IMR-90 (cell line): ENCODE data around the gene HOXC13. TPM values are rescaled to one million over a fixed set of nuclear protein-coding genes. Genes with fewer than 3 reads are reported as not detected.

Experiments
- ATAC-seq: fragments of 200-7000 bp; cut with Tn5 transposase; 2 replicates; pipeline ENCODE4 v1.9.1; 2020; ENCODE audit warnings: low read depth, mild to moderate bottlenecking, moderate library complexity
- BruUV-seq: library from RNA; stranded (reverse); fragments of 400-500 nt; replicated peaks from 2 replicates; lab custom pipeline; 2021; lab: Mats Ljungman, UMichigan
- CTCF ChIA-PET: fragments of 300-600 bp; formaldehyde crosslinking; extraction: SDS; loops from one replicate; lab custom pipeline; 2021; ENCODE audit warnings: antibody characterized with exemption; lab: Yijun Ruan, JAX
- POLR2A ChIA-PET: fragments of 300-600 bp; sonication (Branson Sonifier 250); formaldehyde crosslinking; loops from one replicate; lab custom pipeline; 2022; ENCODE audit warnings: antibody characterized with exemption; ENCODE audit not compliant: unreplicated experiment; lab: Charles Lee
- DNase-seq: peaks from one replicate; pipeline ENCODE4 v3.0.0; 2013
- H2AFZ ChIP-seq: replicated peaks from 2 replicates; pipeline ENCODE3; 2013; ENCODE audit warnings: low read length, mild to moderate bottlenecking; ENCODE audit not compliant: poor library complexity
- H2AK5ac ChIP-seq: 2 replicates; pipeline ENCODE4 v1.6.1; 2013; ENCODE audit warnings: low read depth, low read length, inconsistent platforms
- H2AK9ac ChIP-seq: replicated peaks from 2 replicates; pipeline ENCODE3; 2013; ENCODE audit warnings: mild to moderate bottlenecking, low read depth, low read length, moderate library complexity; ENCODE audit not compliant: poor library complexity
- H2BK120ac ChIP-seq: 2 replicates; pipeline ENCODE4 v1.6.1; 2013; ENCODE audit warnings: low read depth, low read length, inconsistent platforms
- H2BK15ac ChIP-seq: 3 replicates; pipeline ENCODE4 v1.6.1; 2013; ENCODE audit warnings: low read depth, low read length, inconsistent platforms
- H2BK20ac ChIP-seq: 2 replicates; pipeline ENCODE4 v1.6.1; 2013; ENCODE audit warnings: low read depth, mild to moderate bottlenecking, inconsistent platforms, low read length, moderate library complexity
- H2BK5ac ChIP-seq: 2 replicates; pipeline ENCODE4 v1.6.1; 2013; ENCODE audit warnings: mild to moderate bottlenecking, low read depth, low read length, inconsistent platforms; ENCODE audit not compliant: poor library complexity, severe bottlenecking
- H3K14ac ChIP-seq: replicated peaks from 2 replicates; pipeline ENCODE4 v1.6.1; 2013; ENCODE audit warnings: low read depth, low read length, inconsistent platforms
- H3K18ac ChIP-seq: 2 replicates; pipeline ENCODE4 v1.6.1; 2013; ENCODE audit warnings: low read depth, low read length, control low read depth
- H3K23ac ChIP-seq: 2 replicates; pipeline ENCODE4 v1.6.1; 2013; ENCODE audit warnings: low read depth, low read length, inconsistent platforms
- H3K27ac ChIP-seq: 2 replicates; pipeline ENCODE4 v1.5.1; 2013; ENCODE audit warnings: mild to moderate bottlenecking, control low read depth, low read length; ENCODE audit not compliant: insufficient read depth
- H3K27me3 ChIP-seq: 2 replicates; pipeline ENCODE4 v1.6.1; 2013; ENCODE audit warnings: low read length; ENCODE audit not compliant: control insufficient read depth, insufficient read depth
- H3K36me3 ChIP-seq: 2 replicates; pipeline ENCODE4 v1.6.1; 2013; ENCODE audit warnings: low read length, mixed read lengths; ENCODE audit not compliant: control insufficient read depth, insufficient read depth
- H3K4ac ChIP-seq: 2 replicates; pipeline ENCODE4 v1.6.1; 2013; ENCODE audit warnings: low read depth, low read length, inconsistent platforms
- H3K4me1 ChIP-seq: 2 replicates; pipeline ENCODE4 v1.6.1; 2013; ENCODE audit warnings: low read length, mixed read lengths; ENCODE audit not compliant: control insufficient read depth, insufficient read depth
- H3K4me2 ChIP-seq: 2 replicates; pipeline ENCODE4 v1.6.1; 2013; ENCODE audit warnings: low read depth, mild to moderate bottlenecking, control low read depth, low read length, moderate library complexity
- H3K4me3 ChIP-seq: 2 replicates; pipeline ENCODE4 v1.5.1; 2013; ENCODE audit warnings: low read depth, mild to moderate bottlenecking, control low read depth, low read length, moderate library complexity; ENCODE audit not compliant: insufficient read depth
- H3K56ac ChIP-seq: 2 replicates; pipeline ENCODE4 v1.6.1; 2013; ENCODE audit warnings: low read length, inconsistent platforms; ENCODE audit not compliant: insufficient read depth; ENCODE audit errors: extremely low read depth
- H3K79me1 ChIP-seq, 2 experiments: 2 replicates each; pipeline ENCODE4 v1.6.1; 2013; ENCODE audit warnings: low read length in 2 of 2, inconsistent platforms in 1 of 2, low read depth in 1 of 2
- H3K9ac ChIP-seq: 2 replicates; pipeline ENCODE4 v1.6.1; 2013; ENCODE audit warnings: low read depth, low read length, control low read depth
- H3K9me1 ChIP-seq: 2 replicates; pipeline ENCODE4 v1.6.1; 2013; ENCODE audit warnings: low read length, inconsistent platforms; ENCODE audit not compliant: insufficient read depth
- H3K9me3 ChIP-seq: 2 replicates; pipeline ENCODE4 v1.6.1; 2013; ENCODE audit warnings: low read length; ENCODE audit not compliant: control insufficient read depth, insufficient read depth
- H4K20me1 ChIP-seq: 2 replicates; pipeline ENCODE4 v1.6.1; 2013; ENCODE audit warnings: low read length, inconsistent platforms; ENCODE audit not compliant: insufficient read depth
- H4K5ac ChIP-seq: 2 replicates; pipeline ENCODE4 v1.6.1; 2013; ENCODE audit warnings: mild to moderate bottlenecking, low read depth, low read length, control low read depth
- H4K8ac ChIP-seq, 2 experiments: 2 replicates each; pipeline ENCODE4 v1.6.1; 2013; ENCODE audit warnings: low read depth in 2 of 2, low read length in 2 of 2, control low read depth in 1 of 2, inconsistent platforms in 1 of 2
- H4K91ac ChIP-seq: 2 replicates; pipeline ENCODE4 v1.6.1; 2013; ENCODE audit warnings: low read depth, low read length, inconsistent platforms; ENCODE audit not compliant: insufficient read depth
- FOS ChIP-seq: fragments of 150-350 bp; IDR thresholded peaks from 2 replicates; pipeline ENCODE4 v1.6.1; 2016; ENCODE audit warnings: low read depth, low read length
- MAFK ChIP-seq: IDR thresholded peaks from 2 replicates; pipeline ENCODE4 v1.6.1; 2012; ENCODE audit warnings: low read depth, low read length, improper control_type of control experiment
- MAZ ChIP-seq: IDR thresholded peaks from 2 replicates; pipeline ENCODE4 v1.6.1; 2012; ENCODE audit warnings: low read depth, mild to moderate bottlenecking, low read length, improper control_type of control experiment, moderate library complexity, borderline replicate concordance
- MXI1 ChIP-seq: IDR thresholded peaks from 2 replicates; pipeline ENCODE4 v1.6.1; 2012; ENCODE audit warnings: low read depth, mild to moderate bottlenecking, low read length, moderate library complexity, borderline replicate concordance
- RAD21 ChIP-seq: IDR thresholded peaks from 2 replicates; pipeline ENCODE4 v1.6.1; 2012; ENCODE audit warnings: low read length, improper control_type of control experiment
- SMC3 ChIP-seq: fragments of 150-350 bp; IDR thresholded peaks from 2 replicates; pipeline ENCODE4 v1.6.1; 2016; ENCODE audit warnings: low read depth, mild to moderate bottlenecking, antibody characterized with exemption, low read length, moderate library complexity
- WGBS, 2 experiments: methylation state at CpG; one replicate each; pipeline versions ENCODE4 v1.1.5 to v1.1.7; 2013; ENCODE audit warnings: missing lambda C conversion rate in 2 of 2; ENCODE audit not compliant: insufficient read length in 1 of 2; ENCODE audit errors: extremely low coverage in 2 of 2; 5-methylcytosine and 5-hydroxymethylcytosine counted together
- dilution Hi-C: fragments of 300-500 bp; cut with HindIII; formaldehyde crosslinking; loops from one replicate; pipeline ENCODE4 v1.14.3; 2018; ENCODE audit warnings: low sequenced_read_pairs; ENCODE audit not compliant: unreplicated experiment
- in situ Hi-C: fragments of 300-500 bp; cut with MboI; formaldehyde crosslinking; loops from 3 replicates; pipeline ENCODE4 v1.14.3; 2019; ENCODE audit warnings: low sequenced_read_pairs, inconsistent platforms, mixed read lengths
- intact Hi-C: fragments of 100-400 bp; cut with micrococcal nuclease; formaldehyde crosslinking; loops from 2 replicates; pipeline ENCODE4 v1.10.0; 2022
- polyA plus RNA-seq, 3 experiments: library from polyadenylated mRNA; depleted of rRNA; stranded (reverse); fragments of >200 nt; gene quantifications; 2 replicates each; pipeline ENCODE4 v1.2.3, GENCODE V29; 2012; ENCODE audit warnings: low replicate concordance in 1 of 3
- total RNA-seq: library from RNA; depleted of rRNA; stranded (reverse); fragments of >200 nt; gene quantifications from 2 replicates; pipeline ENCODE4 v1.2.3, GENCODE V29; 2012
- TF ChIP-seq, protein P1 (sequence below): fragments of 150-350 bp; IDR thresholded peaks from 2 replicates; pipeline ENCODE4 v1.6.1; 2017; ENCODE audit warnings: mild to moderate bottlenecking, antibody characterized with exemption, low read length, low read depth
- TF ChIP-seq, protein P2 (sequence below): conservative IDR thresholded peaks from 2 replicates; pipeline ENCODE4 v1.5.1; 2012; ENCODE audit warnings: mild to moderate bottlenecking, low read depth, low read length, improper control_type of control experiment
- TF ChIP-seq, protein P3 (sequence below): fragments of 150-350 bp; IDR thresholded peaks from 2 replicates; pipeline ENCODE4 v1.6.1; 2016; ENCODE audit warnings: low read depth, mild to moderate bottlenecking, low read length, moderate library complexity, borderline replicate concordance

Gene HOXC13
- total and polyA plus RNA-seq, 2 of the 4 experiments (the other 2 are of a cell fraction), result not detected

DNA sequence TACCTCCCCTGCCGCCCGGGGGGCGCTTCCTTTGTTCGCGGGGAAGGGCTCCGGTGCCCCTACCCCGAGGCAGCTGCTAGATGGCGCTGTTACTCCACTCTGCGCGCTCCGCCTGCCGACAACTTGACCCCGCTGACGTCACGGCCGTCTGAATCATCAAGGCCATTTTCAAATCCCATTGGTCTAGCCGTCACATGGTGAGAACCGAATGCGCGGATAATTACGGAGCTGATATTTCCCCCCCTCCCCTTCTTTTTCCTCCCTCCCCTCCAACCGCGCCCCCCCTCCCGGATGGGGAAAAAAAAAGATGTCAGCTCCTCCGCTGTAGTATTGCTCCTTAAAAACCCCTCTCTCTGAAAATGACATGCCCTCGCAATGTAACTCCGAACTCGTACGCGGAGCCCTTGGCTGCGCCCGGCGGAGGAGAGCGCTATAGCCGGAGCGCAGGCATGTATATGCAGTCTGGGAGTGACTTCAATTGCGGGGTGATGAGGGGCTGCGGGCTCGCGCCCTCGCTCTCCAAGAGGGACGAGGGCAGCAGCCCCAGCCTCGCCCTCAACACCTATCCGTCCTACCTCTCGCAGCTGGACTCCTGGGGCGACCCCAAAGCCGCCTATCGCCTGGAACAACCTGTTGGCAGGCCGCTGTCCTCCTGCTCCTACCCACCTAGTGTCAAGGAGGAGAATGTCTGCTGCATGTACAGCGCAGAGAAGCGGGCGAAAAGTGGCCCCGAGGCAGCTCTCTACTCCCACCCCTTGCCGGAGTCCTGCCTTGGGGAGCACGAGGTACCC, 46.5 kb downstream of the HOXC13 start, which contains the start of gene HOXC10:
Gene HOXC10 (plus strand): TSS at position 246 of the 791 bp plus-strand sequence. CDS start 114 bp downstream, at position 360.
- no peak within 1 kb of the TSS for H2AK9ac ChIP-seq
- H3K56ac ChIP-seq, result no peak within 1 kb of the TSS
- H3K4me1 ChIP-seq, result 0 out of 2 replicates have a peak, but pooled peaks cover 2% of the 10 kb centered on the region
- no peak within 1 kb of the TSS for H3K4me3 ChIP-seq
- H4K8ac ChIP-seq, result no peak within 1 kb of the TSS
- H3K36me3 ChIP-seq, result no peaks in the 10 kb centered on the region
- H4K5ac ChIP-seq, result no peak within 1 kb of the TSS
- no peak within 1 kb of the TSS for H4K91ac ChIP-seq
- no peak within 1 kb of the TSS for H2BK20ac ChIP-seq
- H4K20me1 ChIP-seq, result no peaks in the 10 kb centered on the region
- no peak within 1 kb of the TSS for H3K9ac ChIP-seq
- no TSS peak for BruUV-seq
- H2BK120ac ChIP-seq, result no peak within 1 kb of the TSS
- dilution Hi-C loops, result no loop called here
- no peaks in the 10 kb centered on the region for H3K9me1 ChIP-seq
- no peak within 1 kb of the TSS for H3K14ac ChIP-seq
- H3K9me3 ChIP-seq, result peaks cover 6% of the 10 kb centered on the region
- H2AFZ ChIP-seq, result peak within 1 kb of the TSS; percentile 39
- DNase-seq (peak; percentile 75), ATAC-seq (0 out of 2 replicates have a peak, but pooled peaks have one; percentile 27)
- H2BK5ac ChIP-seq, result no peak within 1 kb of the TSS
- ChIA-PET POLR2A (no interaction called here), CTCF (interaction anchor here (0.6 to 1.3 kb wide), 4 partner anchors 15 to 241 kb away, joined by 3 to 9 read pairs (median 4); partner anchors contain the start of gene HOXC9)
- H3K4ac ChIP-seq, result no peak within 1 kb of the TSS
- H3K79me1 ChIP-seq, result no peaks in the 10 kb centered on the region
- H3K23ac ChIP-seq, result no peak within 1 kb of the TSS; the same call in 1 of the 2 replicates
- TF ChIP-seq, protein P1, sequence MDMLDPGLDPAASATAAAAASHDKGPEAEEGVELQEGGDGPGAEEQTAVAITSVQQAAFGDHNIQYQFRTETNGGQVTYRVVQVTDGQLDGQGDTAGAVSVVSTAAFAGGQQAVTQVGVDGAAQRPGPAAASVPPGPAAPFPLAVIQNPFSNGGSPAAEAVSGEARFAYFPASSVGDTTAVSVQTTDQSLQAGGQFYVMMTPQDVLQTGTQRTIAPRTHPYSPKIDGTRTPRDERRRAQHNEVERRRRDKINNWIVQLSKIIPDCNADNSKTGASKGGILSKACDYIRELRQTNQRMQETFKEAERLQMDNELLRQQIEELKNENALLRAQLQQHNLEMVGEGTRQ, result peak; percentile 81
- peak; percentile 22; the same call in 1 of the 2 replicates for TF ChIP-seq MAZ
- TF ChIP-seq, protein P2, sequence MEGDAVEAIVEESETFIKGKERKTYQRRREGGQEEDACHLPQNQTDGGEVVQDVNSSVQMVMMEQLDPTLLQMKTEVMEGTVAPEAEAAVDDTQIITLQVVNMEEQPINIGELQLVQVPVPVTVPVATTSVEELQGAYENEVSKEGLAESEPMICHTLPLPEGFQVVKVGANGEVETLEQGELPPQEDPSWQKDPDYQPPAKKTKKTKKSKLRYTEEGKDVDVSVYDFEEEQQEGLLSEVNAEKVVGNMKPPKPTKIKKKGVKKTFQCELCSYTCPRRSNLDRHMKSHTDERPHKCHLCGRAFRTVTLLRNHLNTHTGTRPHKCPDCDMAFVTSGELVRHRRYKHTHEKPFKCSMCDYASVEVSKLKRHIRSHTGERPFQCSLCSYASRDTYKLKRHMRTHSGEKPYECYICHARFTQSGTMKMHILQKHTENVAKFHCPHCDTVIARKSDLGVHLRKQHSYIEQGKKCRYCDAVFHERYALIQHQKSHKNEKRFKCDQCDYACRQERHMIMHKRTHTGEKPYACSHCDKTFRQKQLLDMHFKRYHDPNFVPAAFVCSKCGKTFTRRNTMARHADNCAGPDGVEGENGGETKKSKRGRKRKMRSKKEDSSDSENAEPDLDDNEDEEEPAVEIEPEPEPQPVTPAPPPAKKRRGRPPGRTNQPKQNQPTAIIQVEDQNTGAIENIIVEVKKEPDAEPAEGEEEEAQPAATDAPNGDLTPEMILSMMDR, result peak; percentile 61
- TF ChIP-seq SMC3, result peak; percentile 22; the same call in 1 of the 2 replicates
- TF ChIP-seq, protein P3, sequence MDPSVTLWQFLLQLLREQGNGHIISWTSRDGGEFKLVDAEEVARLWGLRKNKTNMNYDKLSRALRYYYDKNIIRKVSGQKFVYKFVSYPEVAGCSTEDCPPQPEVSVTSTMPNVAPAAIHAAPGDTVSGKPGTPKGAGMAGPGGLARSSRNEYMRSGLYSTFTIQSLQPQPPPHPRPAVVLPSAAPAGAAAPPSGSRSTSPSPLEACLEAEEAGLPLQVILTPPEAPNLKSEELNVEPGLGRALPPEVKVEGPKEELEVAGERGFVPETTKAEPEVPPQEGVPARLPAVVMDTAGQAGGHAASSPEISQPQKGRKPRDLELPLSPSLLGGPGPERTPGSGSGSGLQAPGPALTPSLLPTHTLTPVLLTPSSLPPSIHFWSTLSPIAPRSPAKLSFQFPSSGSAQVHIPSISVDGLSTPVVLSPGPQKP, result no peak
- TF ChIP-seq MAFK, result no peak
- 0 out of 2 replicates have a peak, but pooled peaks have one; percentile 21 for TF ChIP-seq FOS
- TF ChIP-seq MXI1, result no peak
- TF ChIP-seq RAD21, result peak; percentile 64
- no peak within 1 kb of the TSS for H3K4me2 ChIP-seq
- peaks cover 94% of the 10 kb centered on the region for H3K27me3 ChIP-seq
- no peak within 1 kb of the TSS for H2AK5ac ChIP-seq
- intact Hi-C loops, result loop anchor here (5.0 kb wide), 1 partner anchor 218 kb away; no protein-coding TSS in a partner anchor
- H2BK15ac ChIP-seq, result no peak within 1 kb of the TSS
- in situ Hi-C loops, result no loop called here
- 2% methylated on average over 13 of the region's 55 CpGs; no CpG with 5 or more reads in 1 of the 2 experiments for WGBS, 2 experiments
- H3K27ac ChIP-seq, result no peak within 1 kb of the TSS
- H3K18ac ChIP-seq, result no peak within 1 kb of the TSS
